ENCODE data around the gene TXN2.
A peak's percentile ranks its signal among the peaks of the same experiment; 100 is the strongest.

TXN2 gene

DNA sequence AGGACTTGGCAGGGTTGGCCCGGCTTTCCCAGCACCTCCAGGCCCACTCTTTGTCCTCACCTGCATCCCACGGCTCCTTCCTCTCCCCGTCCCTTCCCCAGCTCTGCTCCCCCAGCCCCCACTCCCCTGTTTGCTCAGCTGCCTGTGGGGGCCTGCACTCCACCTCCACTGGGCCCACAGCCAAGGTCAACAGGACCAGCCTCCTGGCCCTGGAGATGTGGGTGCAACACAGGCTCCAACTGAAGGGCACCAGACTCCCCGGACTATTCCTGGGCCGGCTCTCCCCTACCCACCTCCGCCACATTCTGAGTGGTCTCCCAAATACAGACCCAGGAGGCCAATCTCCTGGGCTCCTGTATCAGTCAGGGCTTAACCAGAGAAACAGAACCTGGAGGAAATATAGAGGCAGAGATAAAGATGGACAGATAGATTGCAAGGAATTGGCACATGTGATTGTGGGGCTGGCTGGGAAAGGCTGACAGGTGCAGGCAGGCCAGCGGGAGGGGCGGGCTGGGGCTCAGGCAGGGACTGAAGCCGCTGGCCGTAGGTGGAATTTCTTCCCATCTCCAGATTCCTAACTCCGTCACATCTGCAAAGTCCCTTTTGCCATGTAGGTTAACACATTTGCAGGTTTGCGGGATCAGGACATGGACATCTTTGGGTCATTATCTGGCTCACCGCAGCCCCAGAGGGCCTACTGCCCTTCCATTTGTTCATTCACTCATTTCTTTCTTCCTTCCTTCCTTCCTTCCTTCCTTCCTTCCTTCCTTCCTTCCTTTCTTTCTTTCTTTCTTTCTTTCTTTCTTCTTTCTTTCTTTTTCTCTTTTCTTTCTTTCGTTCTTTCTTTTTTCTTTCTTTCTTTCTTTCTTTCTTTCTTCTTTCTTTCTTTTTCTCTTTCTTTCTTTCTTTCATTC lies 47.9 kb downstream of the TXN2 start:
- Histone ChIP-seq H2AK5ac (ENCODE audit: low read length, severe bottlenecking) (peak overlapping the region; percentile 96), H3K23ac (ENCODE audit: low read length in 2 of 2) (no peak overlapping the region), H3K9ac (ENCODE audit: low read length) (no peak overlapping the region), H3K4me2 (ENCODE audit: low read length, poor library complexity, severe bottlenecking) (no peak overlapping the region), H3K18ac (ENCODE audit: low read depth in 1 of 2, low read length in 2 of 2) (peak overlapping the region; percentile 55 to 98), H4K91ac (ENCODE audit: low read length) (peak overlapping the region; percentile 92), H3K14ac (ENCODE audit: low read length in 2 of 2) (peak overlapping the region in 1 of 2 experiments; percentile 29), H3K9me3 (ENCODE audit: control insufficient read depth, low read length) (no peaks in the 10 kb centered on the region), H3K36me3 (ENCODE audit: control insufficient read depth in 1 of 2, insufficient read depth in 2 of 2, low read depth in 1 of 2, low read length in 2 of 2) (no peaks in the 10 kb centered on the region), H2BK15ac (ENCODE audit: low read depth, poor library complexity, severe bottlenecking) (peak overlapping the region; percentile 17), H3K4me3 (ENCODE audit: insufficient read depth in 1 of 2, low read depth in 1 of 2, low read length in 2 of 2) (no peak overlapping the region), H3K4me1 (ENCODE audit: control insufficient read depth, insufficient read depth, low read depth, low read length) (peaks cover 42% of the 10 kb centered on the region), H3K4ac (ENCODE audit: low read depth in 1 of 2, low read length in 2 of 2) (peak overlapping the region; percentile 42 to 62), H2BK5ac (ENCODE audit: low read depth, low read length, poor library complexity, severe bottlenecking) (peak overlapping the region; percentile 84), H2AFZ (ENCODE audit: low read depth, low read length) (no peak overlapping the region), H2BK12ac (ENCODE audit: low read length in 2 of 2) (peak overlapping the region; percentile 88 to 100), H3K27ac (ENCODE audit: low read length, poor library complexity, severe bottlenecking) (peak overlapping the region; percentile 91), H3K27me3 (ENCODE audit: control insufficient read depth in 1 of 2, insufficient read depth in 1 of 2, low read length in 2 of 2) (no peaks in the 10 kb centered on the region), H3K79me1 (replicated peaks; ENCODE audit: low read length, poor library complexity, severe bottlenecking) (peaks cover 8% of the 10 kb centered on the region), H2BK120ac (ENCODE audit: low read depth, low read length) (peak overlapping the region; percentile 88), H4K8ac (ENCODE audit: low read length) (peak overlapping the region; percentile 86)
- no peak for DNase-seq
- WGBS = 82% methylated on average over 13 of the region's 14 CpGs

DNA sequence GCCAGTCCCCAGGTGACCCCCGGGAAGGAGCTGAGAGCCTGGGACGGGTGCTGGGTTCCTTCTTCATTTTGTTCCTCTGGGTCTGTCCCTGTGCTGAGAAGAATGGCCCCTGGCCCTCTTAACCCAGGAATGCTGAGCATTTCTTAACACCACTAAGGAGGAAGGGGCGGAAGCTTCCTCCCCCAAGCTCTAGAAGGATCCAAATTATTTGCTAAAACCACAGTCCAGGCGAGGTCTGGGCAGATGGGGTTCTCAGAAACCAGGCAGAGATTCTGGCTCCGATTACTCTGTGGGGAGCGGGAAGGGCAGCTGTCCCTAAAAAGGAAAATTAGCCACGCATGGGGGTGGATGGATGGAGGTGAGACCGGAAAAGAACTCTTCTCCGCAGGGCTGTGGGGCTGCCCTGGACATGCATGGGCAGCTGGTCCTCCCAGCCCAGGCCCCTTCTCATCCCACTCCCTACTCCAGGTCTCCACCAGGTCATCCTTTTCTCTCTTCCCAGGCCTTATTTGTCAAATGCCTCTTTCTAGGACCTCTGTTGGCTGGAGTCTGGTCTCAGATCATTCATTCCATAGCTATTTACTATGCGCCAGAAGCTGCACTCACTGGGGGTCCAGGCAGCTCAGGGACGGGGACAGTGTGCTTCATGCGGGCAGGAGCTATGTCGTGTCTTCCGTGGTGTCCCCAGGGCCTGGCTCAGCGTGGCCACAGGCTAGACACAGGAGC lies 48.7 kb downstream of the TXN2 start:
- Histone ChIP-seq H2AFZ (ENCODE audit: low read depth, low read length) (no peak overlapping the region), H3K23ac (ENCODE audit: low read length in 2 of 2) (no peak overlapping the region), H2BK12ac (ENCODE audit: low read length in 2 of 2) (peak overlapping the region; percentile 69 to 100), H3K27me3 (ENCODE audit: control insufficient read depth in 1 of 2, insufficient read depth in 1 of 2, low read length in 2 of 2) (no peaks in the 10 kb centered on the region), H3K18ac (ENCODE audit: low read depth in 1 of 2, low read length in 2 of 2) (peak overlapping the region; percentile 94 to 98), H3K27ac (ENCODE audit: low read length, poor library complexity, severe bottlenecking) (peak overlapping the region; percentile 91), H2BK15ac (ENCODE audit: low read depth, poor library complexity, severe bottlenecking) (peak overlapping the region; percentile 100), H3K14ac (ENCODE audit: low read length in 2 of 2) (peak overlapping the region in 1 of 2 experiments; percentile 29), H3K79me1 (replicated peaks; ENCODE audit: low read length, poor library complexity, severe bottlenecking) (peaks cover 8% of the 10 kb centered on the region), H3K4me2 (ENCODE audit: low read length, poor library complexity, severe bottlenecking) (peak overlapping the region; percentile 40), H3K4me1 (ENCODE audit: control insufficient read depth, insufficient read depth, low read depth, low read length) (peaks cover 42% of the 10 kb centered on the region), H2BK120ac (ENCODE audit: low read depth, low read length) (peak overlapping the region; percentile 99), H3K9me3 (ENCODE audit: control insufficient read depth, low read length) (no peaks in the 10 kb centered on the region), H2BK5ac (ENCODE audit: low read depth, low read length, poor library complexity, severe bottlenecking) (peak overlapping the region; percentile 84), H4K8ac (ENCODE audit: low read length) (peak overlapping the region; percentile 86), H3K4me3 (ENCODE audit: insufficient read depth in 1 of 2, low read depth in 1 of 2, low read length in 2 of 2) (no peak overlapping the region), H3K36me3 (ENCODE audit: control insufficient read depth in 1 of 2, insufficient read depth in 2 of 2, low read depth in 1 of 2, low read length in 2 of 2) (no peaks in the 10 kb centered on the region), H3K4ac (ENCODE audit: low read depth in 1 of 2, low read length in 2 of 2) (peak overlapping the region; percentile 42 to 94), H3K9ac (ENCODE audit: low read length) (no peak overlapping the region), H2AK5ac (ENCODE audit: low read length, severe bottlenecking) (peak overlapping the region; percentile 100), H4K91ac (ENCODE audit: low read length) (peak overlapping the region; percentile 92)
- DNase-seq = peak; percentile 66
- 38% methylated on average over 15 of the region's 15 CpGs for WGBS

DNA sequence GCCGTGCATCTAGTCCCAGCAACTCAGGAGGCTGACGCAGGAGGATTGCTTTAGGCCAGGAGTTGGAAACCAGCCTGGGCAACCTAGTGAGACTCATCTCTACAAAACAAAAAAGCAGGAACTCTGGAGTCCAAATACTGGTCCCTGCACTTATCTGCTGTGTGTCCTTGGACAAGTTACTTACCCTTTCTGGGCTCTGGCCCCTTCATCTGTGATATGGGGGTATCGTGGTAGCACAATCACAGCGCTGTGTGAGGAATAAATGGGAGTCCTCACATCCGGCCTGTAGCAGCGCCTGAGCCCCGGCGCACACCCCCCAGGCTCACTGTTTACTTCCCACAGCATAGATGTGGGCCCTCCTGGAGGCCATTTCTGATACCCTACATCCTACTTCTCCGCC lies 49.5 kb downstream of the TXN2 start:
- H3K4me2 ChIP-seq (ENCODE audit: low read length, poor library complexity, severe bottlenecking) = no peak overlapping the region
- peak overlapping the region in 1 of 2 experiments; percentile 79 for H3K14ac ChIP-seq (ENCODE audit: low read length in 2 of 2)
- H2AK5ac ChIP-seq (ENCODE audit: low read length, severe bottlenecking) = peak overlapping the region; percentile 100
- H3K4me3 ChIP-seq (ENCODE audit: insufficient read depth in 1 of 2, low read depth in 1 of 2, low read length in 2 of 2) = no peak overlapping the region
- H3K9ac ChIP-seq (ENCODE audit: low read length) = no peak overlapping the region
- no peak overlapping the region for H2AFZ ChIP-seq (ENCODE audit: low read depth, low read length)
- DNase-seq = no peak
- peak overlapping the region; percentile 91 for H3K27ac ChIP-seq (ENCODE audit: low read length, poor library complexity, severe bottlenecking)
- H2BK5ac ChIP-seq (ENCODE audit: low read depth, low read length, poor library complexity, severe bottlenecking) = peak overlapping the region; percentile 69
- peak overlapping the region; percentile 91 for H4K91ac ChIP-seq (ENCODE audit: low read length)
- H3K18ac ChIP-seq (ENCODE audit: low read depth in 1 of 2, low read length in 2 of 2) = peak overlapping the region; percentile 75 to 94
- peak overlapping the region; percentile 85 for H4K8ac ChIP-seq (ENCODE audit: low read length)
- peak overlapping the region; percentile 69 to 99 for H2BK12ac ChIP-seq (ENCODE audit: low read length in 2 of 2)
- WGBS = 96% methylated on average over 9 of the region's 9 CpGs
- H3K4me1 ChIP-seq (ENCODE audit: control insufficient read depth, insufficient read depth, low read depth, low read length) = peaks cover 42% of the 10 kb centered on the region
- H3K79me1 ChIP-seq (replicated peaks; ENCODE audit: low read length, poor library complexity, severe bottlenecking) = peaks cover 8% of the 10 kb centered on the region
- peak overlapping the region; percentile 100 for H2BK15ac ChIP-seq (ENCODE audit: low read depth, poor library complexity, severe bottlenecking)
- H3K4ac ChIP-seq (ENCODE audit: low read depth in 1 of 2, low read length in 2 of 2) = peak overlapping the region; percentile 94
- H2BK120ac ChIP-seq (ENCODE audit: low read depth, low read length) = peak overlapping the region; percentile 99
- H3K9me3 ChIP-seq (ENCODE audit: control insufficient read depth, low read length) = no peaks in the 10 kb centered on the region
- H3K23ac ChIP-seq (ENCODE audit: low read length in 2 of 2) = peak overlapping the region in 1 of 2 experiments; percentile 14
- no peaks in the 10 kb centered on the region for H3K27me3 ChIP-seq (ENCODE audit: control insufficient read depth in 1 of 2, insufficient read depth in 1 of 2, low read length in 2 of 2)
- H3K36me3 ChIP-seq (ENCODE audit: control insufficient read depth in 1 of 2, insufficient read depth in 2 of 2, low read depth in 1 of 2, low read length in 2 of 2) = no peaks in the 10 kb centered on the region

GRCh38 chr22:36430863-36431262 lies 50.6 kb downstream of the TXN2 start:
- peak overlapping the region; percentile 99 for H2BK120ac ChIP-seq (ENCODE audit: low read depth, low read length)
- no peak overlapping the region for H3K27ac ChIP-seq (ENCODE audit: low read length, poor library complexity, severe bottlenecking)
- H3K27me3 ChIP-seq (ENCODE audit: control insufficient read depth in 1 of 2, insufficient read depth in 1 of 2, low read length in 2 of 2) = no peaks in the 10 kb centered on the region
- peak overlapping the region; percentile 9 to 95 for H3K4ac ChIP-seq (ENCODE audit: low read depth in 1 of 2, low read length in 2 of 2)
- WGBS = 59% methylated on average over 9 of the region's 9 CpGs
- peak overlapping the region; percentile 15 to 96 for H2BK12ac ChIP-seq (ENCODE audit: low read length in 2 of 2)
- peaks cover 47% of the 10 kb centered on the region for H3K4me1 ChIP-seq (ENCODE audit: control insufficient read depth, insufficient read depth, low read depth, low read length)
- peak overlapping the region in 1 of 2 experiments; percentile 27 for H3K14ac ChIP-seq (ENCODE audit: low read length in 2 of 2)
- H2AK5ac ChIP-seq (ENCODE audit: low read length, severe bottlenecking) = peak overlapping the region; percentile 96
- no peak overlapping the region for H3K4me2 ChIP-seq (ENCODE audit: low read length, poor library complexity, severe bottlenecking)
- peaks cover 7% of the 10 kb centered on the region for H3K79me1 ChIP-seq (replicated peaks; ENCODE audit: low read length, poor library complexity, severe bottlenecking)
- no peak overlapping the region for H3K9ac ChIP-seq (ENCODE audit: low read length)
- no peaks in the 10 kb centered on the region for H3K9me3 ChIP-seq (ENCODE audit: control insufficient read depth, low read length)
- H2BK5ac ChIP-seq (ENCODE audit: low read depth, low read length, poor library complexity, severe bottlenecking) = no peak overlapping the region
- no peak overlapping the region for H3K4me3 ChIP-seq (ENCODE audit: insufficient read depth in 1 of 2, low read depth in 1 of 2, low read length in 2 of 2)
- H2BK15ac ChIP-seq (ENCODE audit: low read depth, poor library complexity, severe bottlenecking) = peak overlapping the region; percentile 57
- H3K23ac ChIP-seq (ENCODE audit: low read length in 2 of 2) = no peak overlapping the region
- peak overlapping the region; percentile 22 to 72 for H3K18ac ChIP-seq (ENCODE audit: low read depth in 1 of 2, low read length in 2 of 2)
- H3K36me3 ChIP-seq (ENCODE audit: control insufficient read depth in 1 of 2, insufficient read depth in 2 of 2, low read depth in 1 of 2, low read length in 2 of 2) = no peaks in the 10 kb centered on the region
- DNase-seq = peak; percentile 60
- peak overlapping the region; percentile 85 for H4K8ac ChIP-seq (ENCODE audit: low read length)
- H4K91ac ChIP-seq (ENCODE audit: low read length) = peak overlapping the region; percentile 84
- H2AFZ ChIP-seq (ENCODE audit: low read depth, low read length) = no peak overlapping the region
